Adrenal gland (tissue), 12 donors: Measurements from ENCODE around the gene SLC16A2. TPM values are rescaled to one million over a fixed set of nuclear protein-coding genes. Genes with fewer than 3 reads are reported as not detected.

Source experiments
- DNase-seq, 7 donors: peaks; one replicate each; pipeline ENCODE4 v3.0.0-alpha.2; 2019 to 2020
- H3K27ac ChIP-seq, 5 donors: fragments of 200-600 bp; sonication (generic) in 4 of 5; 1 replicate in 3 of 5; 2 replicates in 2 of 5; pipeline versions ENCODE4 v1.5.1 to v1.8.0; 2016 to 2020; ENCODE audit warnings: mild to moderate bottlenecking in 1 of 5
- H3K27me3 ChIP-seq: fragments of 200-600 bp; 2 replicates; pipeline ENCODE4 v1.8.0; 2021
- H3K36me3 ChIP-seq, 2 donors: fragments of 200-600 bp; replicated peaks in 1 of 2; 1 replicate in 1 of 2; 2 replicates in 1 of 2; pipeline versions ENCODE4 v1.5.1 to v1.8.0; 2018 to 2022
- H3K4me1 ChIP-seq, 2 donors: fragments of 200-600 bp; replicated peaks in 1 of 2; 1 replicate in 1 of 2; 2 replicates in 1 of 2; pipeline versions ENCODE4 v1.5.1 to v1.8.0; 2018 to 2021
- H3K4me3 ChIP-seq, 4 donors: fragments of 200-600 bp; sonication (generic) in 3 of 4; one replicate each; pipeline ENCODE4 v1.5.1; 2016 to 2018
- H3K9me3 ChIP-seq, 3 donors: fragments of 200-600 bp; sonication (generic) in 1 of 3; replicated peaks in 1 of 3; 1 replicate in 2 of 3; 2 replicates in 1 of 3; pipeline versions ENCODE4 v1.5.1 to v1.8.0; 2016 to 2021
- CTCF ChIP-seq, 6 experiments: fragments of 450-650 bp in 4 of 6; fragments of 200-600 bp in 2 of 6; sonication (generic) in 1 of 6; IDR thresholded peaks; 1 replicate in 5 of 6; 2 replicates in 1 of 6; pipeline versions ENCODE4 v1.5.1 to v1.8.0; 2016 to 2021; ENCODE audit warnings: antibody characterized with exemption in 6 of 6, mild to moderate bottlenecking in 2 of 6, moderate library complexity in 1 of 6
- POLR2A ChIP-seq, 2 donors: fragments of 450-650 bp; IDR thresholded peaks; one replicate each; pipeline ENCODE4 v1.6.1; 2017; ENCODE audit warnings: antibody characterized with exemption in 2 of 2, mild to moderate bottlenecking in 2 of 2, moderate library complexity in 1 of 2
- WGBS, 4 donors: extraction: QIAGEN DNeasy Blood & Tissue Kit in 2 of 4; methylation state at CpG; one replicate each; pipeline versions ENCODE4 v1.1.5 to v1.1.7; 2013 to 2017; 5-methylcytosine and 5-hydroxymethylcytosine counted together
- intact Hi-C, 2 donors: fragments of 100-400 bp; cut with DNase I; formaldehyde crosslinking; loops; one replicate each; pipeline versions ENCODE4 v1.14.1 to v1.15.0; 2022 to 2023
- polyA plus RNA-seq, 3 donors: library from polyadenylated mRNA; stranded (reverse); fragments of 200-250 nt in 2 of 3; fragments of 350-450 nt in 1 of 3; fragmentation: Illumina TruSeq in 1 of 3; extraction: RNeasy Lipid Tissue Mini Kit (QIAGEN cat#74804) in 1 of 3; gene quantifications; one replicate each; pipeline ENCODE4 v1.2.3, GENCODE V29; 2013 to 2014
- total RNA-seq, 9 donors: library from RNA; depleted of rRNA in 4 of 9; stranded (reverse); fragments of >200 nt in 4 of 9; fragments of 120-200 nt in 1 of 9; fragmentation: NEBNext Ultra II Directional in 1 of 9; extraction: Animal tissue kit (Norgen Biotek cat#: 25700) in 1 of 9; gene quantifications; one replicate each; pipeline versions ENCODE4 v1.1.0 to v1.2.4, GENCODE V29; 2013 to 2023
- donor health status: healthy with polysubstance abuse.
- donor health status: Bipolar disorder and iron deficiency.
- donor health status: DM: yes; HTN: yes; CAD: no.
- donor health status: DM: no; HTN: no; CAD: no.
- donor health status: DM: no; HTN: no; CAD: no.
- donor health status: DM: yes; HTN: yes; CAD: no.

Gene SLC16A2
- total and polyA plus RNA-seq, 12 donors, result 9.3 to 109 (median 46.9) TPM

- no peak overlapping the region for H3K27ac ChIP-seq
- intact Hi-C loops, result no loop called here
- no peaks in the 10 kb centered on the region for H3K36me3 ChIP-seq
- H3K9me3 ChIP-seq, result no peaks in the 10 kb centered on the region
- TF ChIP-seq CTCF (IDR thresholded peaks at IDR 0.05) (no peak), POLR2A (IDR thresholded peaks at IDR 0.05) (no peak)
- no peak for DNase-seq
- no peaks in the 10 kb centered on the region for H3K27me3 ChIP-seq
- H3K4me1 ChIP-seq, result no peaks in the 10 kb centered on the region
- no peak overlapping the region for H3K4me3 ChIP-seq
Measured at GRCh38 chrX:74498924-74499323, 77.6 kb downstream of the SLC16A2 start.

GRCh38 chrX:74500067-74500466 is 78.8 kb downstream of the SLC16A2 start:
- no peaks in the 10 kb centered on the region for H3K27me3 ChIP-seq
- no peaks in the 10 kb centered on the region for H3K36me3 ChIP-seq
- no peaks in the 10 kb centered on the region for H3K4me1 ChIP-seq
- H3K4me3 ChIP-seq, result no peak overlapping the region
- TF ChIP-seq POLR2A (IDR thresholded peaks at IDR 0.05), result no peak
- no peak for TF ChIP-seq CTCF (IDR thresholded peaks at IDR 0.05)
- no peaks in the 10 kb centered on the region for H3K9me3 ChIP-seq
- DNase-seq, result no peak
- no peak overlapping the region for H3K27ac ChIP-seq
- WGBS, 4 donors, result 58 to 86% (median 77%) methylated on average over 2 of the region's 2 CpGs
- intact Hi-C loops, result no loop called here

GRCh38 chrX:74500555-74500954 is 79.3 kb downstream of the SLC16A2 start:
- no peaks in the 10 kb centered on the region for H3K36me3 ChIP-seq
- TF ChIP-seq POLR2A (IDR thresholded peaks at IDR 0.05) (no peak), CTCF (IDR thresholded peaks at IDR 0.05) (no peak)
- no peaks in the 10 kb centered on the region for H3K27me3 ChIP-seq
- WGBS, 4 donors, result 87 to 98% (median 94%) methylated on average over 4 of the region's 4 CpGs
- no peak overlapping the region for H3K4me3 ChIP-seq
- H3K4me1 ChIP-seq, result no peaks in the 10 kb centered on the region
- no peak overlapping the region for H3K27ac ChIP-seq
- no peak for DNase-seq
- no peaks in the 10 kb centered on the region for H3K9me3 ChIP-seq
- intact Hi-C loops, result no loop called here

GRCh38 chrX:74505437-74505836 is 84.1 kb downstream of the SLC16A2 start:
- 24 to 40% (median 25%) methylated on average over 2 of the region's 2 CpGs; no CpG with 5 or more reads in 1 of the 4 donors for WGBS, 4 donors
- no peaks in the 10 kb centered on the region for H3K9me3 ChIP-seq

More at GRCh38 chrX:74505437-74505836, 84.1 kb downstream of the SLC16A2 start:
- intact Hi-C loops, result no loop called here
- Histone ChIP-seq H3K4me3 (no peak overlapping the region), H3K4me1 (no peaks in the 10 kb centered on the region), H3K27me3 (peaks cover 3% of the 10 kb centered on the region), H3K27ac (no peak overlapping the region), H3K36me3 (no peaks in the 10 kb centered on the region)
- TF ChIP-seq POLR2A (IDR thresholded peaks at IDR 0.05) (no peak), CTCF (IDR thresholded peaks at IDR 0.05) (no peak)
- DNase-seq, result no peak
